GM13976 (cell line): ENCODE data around the gene ACSS2.

Source experiments
- DNase-seq: peaks from one replicate; pipeline ENCODE4 v3.0.0; 2012; ENCODE audit warnings: low spot score
- CTCF ChIP-seq: IDR thresholded peaks from 2 replicates; pipeline ENCODE4 v1.5.1; 2012; ENCODE audit warnings: borderline replicate concordance, mild to moderate bottlenecking; ENCODE audit not compliant: insufficient read depth; ENCODE audit errors: extremely low read depth, missing control alignments, control extremely low read depth
- in situ Hi-C: fragments of 300-500 bp; cut with MboI; formaldehyde crosslinking; loops from one replicate; pipeline ENCODE4 v1.12.0; 2022; ENCODE audit warnings: low sequenced_read_pairs, mixed read lengths, inconsistent platforms; ENCODE audit not compliant: unreplicated experiment

ACSS2 gene

GRCh38 chr20:34943808-34944567, 67.6 kb downstream of the ACSS2 start:
- TF ChIP-seq CTCF = no peak
- no peak for DNase-seq
- in situ Hi-C loops = no loop called here

- in situ Hi-C loops = no loop called here
- no peak for TF ChIP-seq CTCF
- no peak for DNase-seq
Observed at GRCh38 chr20:34945315-34946077, 69.1 kb downstream of the ACSS2 start.

- DNase-seq = no peak
- TF ChIP-seq CTCF = no peak
- in situ Hi-C loops = no loop called here
Observed at GRCh38 chr20:34946661-34947060, 70.2 kb downstream of the ACSS2 start.

GRCh38 chr20:34947336-34947735, 70.9 kb downstream of the ACSS2 start:
- in situ Hi-C loops = no loop called here

GRCh38 chr20:34948030-34948429, 71.6 kb downstream of the ACSS2 start:
- no peak for TF ChIP-seq CTCF
- in situ Hi-C loops = no loop called here
- no peak for DNase-seq

More at GRCh38 chr20:34947336-34947735, 70.9 kb downstream of the ACSS2 start:
- no peak for TF ChIP-seq CTCF
- no peak for DNase-seq

- in situ Hi-C loops = no loop called here
- no peak for TF ChIP-seq CTCF
- no peak for DNase-seq
Observed at GRCh38 chr20:34949120-34949519, 72.7 kb downstream of the ACSS2 start.
